GM18505 (cell line): ENCODE data around the gene GRIK2.
"Not testable (repeated sequence)": the region's sequence is repeated elsewhere in the genome, so short reads cannot be mapped to it uniquely, and the experiment has no call there.

Source experiments
- ATAC-seq: cut with Tn5 transposase; IDR thresholded peaks from one replicate; pipeline ENCODE4 v1.9.1; 2021; ENCODE audit not compliant: unreplicated experiment
- POLR2A ChIP-seq: IDR thresholded peaks from 4 replicates; pipeline ENCODE4 v1.6.1; 2011; ENCODE audit warnings: borderline replicate concordance; ENCODE audit not compliant: insufficient read depth, insufficient read length; ENCODE audit errors: extremely low read depth

Gene GRIK2

GRCh38 chr6:102064142-102064541, 670.6 kb downstream of the GRIK2 start:
- ATAC-seq = no peak
- TF ChIP-seq POLR2A = no peak

DNA sequence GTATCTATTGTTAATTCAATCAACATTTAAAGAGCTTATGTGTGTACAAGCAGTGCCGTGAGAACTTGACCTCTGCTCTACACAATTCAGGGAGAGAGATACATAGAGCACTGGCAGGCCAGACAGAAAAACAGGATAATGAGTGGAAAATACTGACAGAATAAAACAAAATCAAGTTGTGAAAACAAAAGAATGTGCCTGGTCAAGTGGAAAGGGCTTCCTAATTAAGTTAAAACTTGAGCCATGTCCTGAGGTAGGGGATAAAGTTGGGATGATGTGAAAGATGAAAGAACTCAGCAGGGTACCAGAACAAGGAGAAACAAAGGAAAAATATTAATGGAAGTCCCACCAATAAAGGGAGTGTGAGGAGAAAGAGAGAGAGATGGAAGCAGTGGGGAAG, 672.8 kb downstream of the GRIK2 start:
- TF ChIP-seq POLR2A = no peak
- no peak for ATAC-seq

DNA sequence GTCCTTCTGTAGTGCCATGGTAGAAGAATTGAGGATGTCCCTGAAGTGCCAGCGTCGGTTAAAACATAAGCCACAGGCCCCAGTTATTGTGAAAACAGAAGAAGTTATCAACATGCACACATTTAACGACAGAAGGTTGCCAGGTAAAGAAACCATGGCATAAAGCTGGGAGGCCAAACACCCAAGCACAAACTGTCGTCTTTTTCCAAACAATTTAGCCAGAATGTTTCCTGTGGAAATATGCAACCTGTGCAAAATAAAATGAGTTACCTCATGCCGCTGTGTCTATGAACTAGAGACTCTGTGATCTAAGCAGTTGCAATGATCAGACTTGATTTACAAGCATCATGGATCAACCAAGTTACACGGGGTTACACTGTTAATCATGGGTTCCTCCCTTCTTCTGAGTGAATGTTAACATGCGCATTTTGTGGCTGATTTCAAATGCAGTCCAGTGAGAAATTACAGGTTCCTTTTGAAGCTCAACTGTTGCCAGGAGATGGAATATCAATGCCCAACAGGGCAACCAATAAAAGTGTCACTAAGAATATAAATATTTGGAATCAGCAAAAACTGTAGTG, 674.9 kb downstream of the GRIK2 start:
- TF ChIP-seq POLR2A = no peak
- ATAC-seq = no peak

GRCh38 chr6:102075539-102075938, 682.0 kb downstream of the GRIK2 start:
- no peak for TF ChIP-seq POLR2A
- ATAC-seq = no peak

- no peak for TF ChIP-seq POLR2A
- no peak for ATAC-seq
These were observed 691.7 kb downstream of the GRIK2 start for GRCh38 chr6:102085257-102085656.

DNA sequence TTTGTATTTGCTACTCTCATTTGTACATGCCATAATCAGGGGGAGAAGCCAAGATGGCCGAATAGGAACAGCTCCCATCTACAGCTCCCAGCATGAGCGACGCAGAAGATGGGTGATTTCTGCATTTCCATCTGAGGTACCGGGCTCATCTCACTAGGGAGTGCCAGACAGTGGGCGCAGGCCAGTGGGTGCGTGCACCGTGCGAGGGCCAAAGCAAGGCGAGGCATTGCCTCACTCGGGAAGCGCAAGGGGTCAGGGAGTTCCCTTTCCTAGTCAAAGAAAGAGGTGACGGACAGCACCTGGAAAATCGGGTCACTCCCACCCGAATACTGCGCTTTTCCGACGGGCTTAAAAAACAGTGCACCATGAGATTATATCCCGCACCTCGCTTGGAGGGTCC, 694.7 kb downstream of the GRIK2 start:
- not testable (repeated sequence) for ATAC-seq

DNA sequence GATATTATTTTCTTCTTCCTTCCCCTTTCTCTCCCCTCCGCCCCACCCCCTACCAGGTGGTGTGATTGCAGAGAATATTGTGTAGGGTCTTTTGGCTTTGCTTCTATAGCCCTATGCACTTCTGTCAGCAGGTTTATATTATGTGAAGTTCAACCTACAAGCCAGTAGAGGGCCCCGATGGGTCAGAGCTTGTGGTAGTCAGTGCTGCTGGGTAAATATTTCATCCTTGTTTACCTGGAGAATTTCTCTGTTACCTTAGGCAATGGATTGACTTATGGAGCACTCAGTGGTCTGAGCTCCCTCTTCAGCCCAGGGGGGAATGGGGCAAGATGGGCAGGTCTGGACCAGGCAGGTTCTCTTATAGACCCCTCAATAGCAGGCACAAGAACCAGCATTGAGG, 720.9 kb downstream of the GRIK2 start:
- TF ChIP-seq POLR2A = no peak
- peak; percentile 78 for ATAC-seq

DNA sequence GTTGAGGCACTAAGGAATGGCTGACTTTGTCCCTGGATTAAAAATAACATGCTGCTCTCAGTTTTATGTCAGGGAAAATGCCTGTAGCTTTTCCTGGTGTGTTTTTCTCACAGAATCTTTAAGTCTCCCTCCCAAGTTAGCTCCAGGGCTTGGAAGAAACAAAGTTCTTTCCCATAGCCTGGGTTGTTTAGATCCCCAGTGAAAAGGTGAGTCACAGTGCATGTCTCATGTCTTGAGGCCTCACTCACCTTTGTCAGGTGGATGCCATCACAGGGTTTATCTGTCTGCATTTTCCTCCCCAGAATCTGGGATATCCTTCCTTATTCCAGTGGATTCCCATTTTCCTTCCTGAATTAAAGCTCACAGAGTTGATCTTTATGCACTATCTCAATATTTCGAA, 722.4 kb downstream of the GRIK2 start:
- ATAC-seq = no peak
- no peak for TF ChIP-seq POLR2A

GRCh38 chr6:102118034-102118433, 724.5 kb downstream of the GRIK2 start:
- no peak for ATAC-seq
- TF ChIP-seq POLR2A = no peak
